Measurements from ENCODE around the gene RBM17. TPM values are rescaled to one million over a fixed set of nuclear protein-coding genes. Genes with fewer than 3 reads are reported as not detected.

Gene RBM17
- total RNA-seq, 1 experiment from 2014 or later, result 65.4 TPM

DNA sequence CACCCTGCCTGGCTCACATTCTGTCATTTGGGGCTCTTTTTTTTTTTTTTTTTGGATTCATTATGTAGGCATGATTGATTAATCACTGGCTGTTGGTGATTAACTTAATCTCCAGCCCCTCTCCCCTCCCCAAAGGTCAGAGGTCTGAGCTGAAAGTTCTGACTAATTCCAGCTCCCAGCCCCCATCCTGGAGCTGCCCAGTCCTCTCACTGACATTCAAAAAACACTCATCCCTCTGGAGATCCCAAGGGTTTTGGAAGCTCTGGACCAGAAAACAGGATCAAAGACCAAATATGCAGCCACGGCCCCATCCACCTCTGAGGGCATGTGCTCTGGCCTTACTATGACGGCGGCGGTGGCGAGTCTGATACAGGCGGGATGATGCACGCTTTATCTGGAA, 53.8 kb downstream of the RBM17 start:
- H3K27ac ChIP-seq (ENCODE audit: low read length), result no peak overlapping the region
- H3K36me3 ChIP-seq (ENCODE audit: control insufficient read depth, insufficient read depth, low read length), result no peaks in the 10 kb centered on the region; the same call in 1 of the 2 replicates
- in situ Hi-C loops (cut with HindIII; ENCODE audit: low pct_unique_long_range_greater_than_20kb, low sequenced_read_pairs) (no loop called here), intact Hi-C loops (cut with micrococcal nuclease; ENCODE audit: unreplicated experiment) (no loop called here)
- peaks cover 6% of the 10 kb centered on the region for H3K4me1 ChIP-seq (ENCODE audit: control insufficient read depth, insufficient read depth, low read length)
- CTCF ChIA-PET, result interaction anchor here (0.7 kb wide), 1 partner anchor 164 kb away, joined by 7 read pairs; no protein-coding TSS in a partner anchor
- no peaks in the 10 kb centered on the region for H3K27me3 ChIP-seq (ENCODE audit: control insufficient read depth, insufficient read depth, low read length)
- no peak overlapping the region for H3K4me3 ChIP-seq (ENCODE audit: low read depth in 2 of 2, low read length in 2 of 2)
- no TSS peak for BruUV-seq (replicated peaks)
- TF ChIP-seq POLR2AphosphoS5 (IDR thresholded peaks at IDR 0.05; ENCODE audit: low read depth, low read length), result no peak
- TF ChIP-seq, protein P1, sequence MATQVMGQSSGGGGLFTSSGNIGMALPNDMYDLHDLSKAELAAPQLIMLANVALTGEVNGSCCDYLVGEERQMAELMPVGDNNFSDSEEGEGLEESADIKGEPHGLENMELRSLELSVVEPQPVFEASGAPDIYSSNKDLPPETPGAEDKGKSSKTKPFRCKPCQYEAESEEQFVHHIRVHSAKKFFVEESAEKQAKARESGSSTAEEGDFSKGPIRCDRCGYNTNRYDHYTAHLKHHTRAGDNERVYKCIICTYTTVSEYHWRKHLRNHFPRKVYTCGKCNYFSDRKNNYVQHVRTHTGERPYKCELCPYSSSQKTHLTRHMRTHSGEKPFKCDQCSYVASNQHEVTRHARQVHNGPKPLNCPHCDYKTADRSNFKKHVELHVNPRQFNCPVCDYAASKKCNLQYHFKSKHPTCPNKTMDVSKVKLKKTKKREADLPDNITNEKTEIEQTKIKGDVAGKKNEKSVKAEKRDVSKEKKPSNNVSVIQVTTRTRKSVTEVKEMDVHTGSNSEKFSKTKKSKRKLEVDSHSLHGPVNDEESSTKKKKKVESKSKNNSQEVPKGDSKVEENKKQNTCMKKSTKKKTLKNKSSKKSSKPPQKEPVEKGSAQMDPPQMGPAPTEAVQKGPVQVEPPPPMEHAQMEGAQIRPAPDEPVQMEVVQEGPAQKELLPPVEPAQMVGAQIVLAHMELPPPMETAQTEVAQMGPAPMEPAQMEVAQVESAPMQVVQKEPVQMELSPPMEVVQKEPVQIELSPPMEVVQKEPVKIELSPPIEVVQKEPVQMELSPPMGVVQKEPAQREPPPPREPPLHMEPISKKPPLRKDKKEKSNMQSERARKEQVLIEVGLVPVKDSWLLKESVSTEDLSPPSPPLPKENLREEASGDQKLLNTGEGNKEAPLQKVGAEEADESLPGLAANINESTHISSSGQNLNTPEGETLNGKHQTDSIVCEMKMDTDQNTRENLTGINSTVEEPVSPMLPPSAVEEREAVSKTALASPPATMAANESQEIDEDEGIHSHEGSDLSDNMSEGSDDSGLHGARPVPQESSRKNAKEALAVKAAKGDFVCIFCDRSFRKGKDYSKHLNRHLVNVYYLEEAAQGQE (IDR thresholded peaks at IDR 0.05; ENCODE audit: insufficient read depth in 1 of 2, low read depth in 2 of 2, low read length in 1 of 2), result no peak
- no peak for TF ChIP-seq TCF7L2 (IDR thresholded peaks at IDR 0.05; ENCODE audit: low read depth, low read length)
- TF ChIP-seq SIN3A (IDR thresholded peaks at IDR 0.05; ENCODE audit: borderline replicate concordance, insufficient read depth, low read depth, low read length), result no peak
- TF ChIP-seq, protein P2, sequence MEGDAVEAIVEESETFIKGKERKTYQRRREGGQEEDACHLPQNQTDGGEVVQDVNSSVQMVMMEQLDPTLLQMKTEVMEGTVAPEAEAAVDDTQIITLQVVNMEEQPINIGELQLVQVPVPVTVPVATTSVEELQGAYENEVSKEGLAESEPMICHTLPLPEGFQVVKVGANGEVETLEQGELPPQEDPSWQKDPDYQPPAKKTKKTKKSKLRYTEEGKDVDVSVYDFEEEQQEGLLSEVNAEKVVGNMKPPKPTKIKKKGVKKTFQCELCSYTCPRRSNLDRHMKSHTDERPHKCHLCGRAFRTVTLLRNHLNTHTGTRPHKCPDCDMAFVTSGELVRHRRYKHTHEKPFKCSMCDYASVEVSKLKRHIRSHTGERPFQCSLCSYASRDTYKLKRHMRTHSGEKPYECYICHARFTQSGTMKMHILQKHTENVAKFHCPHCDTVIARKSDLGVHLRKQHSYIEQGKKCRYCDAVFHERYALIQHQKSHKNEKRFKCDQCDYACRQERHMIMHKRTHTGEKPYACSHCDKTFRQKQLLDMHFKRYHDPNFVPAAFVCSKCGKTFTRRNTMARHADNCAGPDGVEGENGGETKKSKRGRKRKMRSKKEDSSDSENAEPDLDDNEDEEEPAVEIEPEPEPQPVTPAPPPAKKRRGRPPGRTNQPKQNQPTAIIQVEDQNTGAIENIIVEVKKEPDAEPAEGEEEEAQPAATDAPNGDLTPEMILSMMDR (IDR thresholded peaks at IDR 0.05), result no peak
- POLR2A ChIA-PET, result no interaction called here
- ATAC-seq (no peak), DNase-seq (ENCODE audit: low read depth, low spot score) (no peak)
- H3K9me3 ChIP-seq (ENCODE audit: control insufficient read depth, insufficient read depth, low read depth, low read length), result no peaks in the 10 kb centered on the region

DNA sequence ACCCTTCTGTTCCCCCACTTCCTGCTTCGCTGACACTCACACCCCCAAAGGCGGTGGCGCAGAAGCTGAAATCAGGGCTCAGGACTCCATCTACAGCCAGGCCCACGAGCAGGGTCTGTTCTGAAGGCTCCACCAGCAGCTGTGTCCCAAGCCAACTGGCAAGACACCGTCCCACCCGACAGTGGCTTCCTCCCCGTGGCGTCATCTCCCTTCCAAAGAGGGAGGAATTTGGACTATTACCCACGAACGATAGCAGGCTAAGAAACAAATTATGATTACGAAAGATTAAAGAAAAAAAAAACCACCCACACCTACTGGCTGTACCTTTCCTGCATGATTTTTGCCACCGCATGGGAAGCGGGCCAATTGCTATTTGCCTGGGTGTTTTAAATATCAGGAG, 54.3 kb downstream of the RBM17 start:
- TF ChIP-seq TCF7L2 (IDR thresholded peaks at IDR 0.05; ENCODE audit: low read depth, low read length) (no peak), POLR2AphosphoS5 (IDR thresholded peaks at IDR 0.05; ENCODE audit: low read depth, low read length) (no peak), SIN3A (IDR thresholded peaks at IDR 0.05; ENCODE audit: borderline replicate concordance, insufficient read depth, low read depth, low read length) (no peak)
- TF ChIP-seq, protein P1 (IDR thresholded peaks at IDR 0.05; ENCODE audit: insufficient read depth in 1 of 2, low read depth in 2 of 2, low read length in 1 of 2), result no peak
- TF ChIP-seq, protein P2 (IDR thresholded peaks at IDR 0.05), result no peak
- no peak overlapping the region for H3K27ac ChIP-seq (ENCODE audit: low read length)
- H3K27me3 ChIP-seq (ENCODE audit: control insufficient read depth, insufficient read depth, low read length), result no peaks in the 10 kb centered on the region
- ATAC-seq (no peak), DNase-seq (ENCODE audit: low read depth, low spot score) (no peak)
- no peaks in the 10 kb centered on the region; the same call in 1 of the 2 replicates for H3K36me3 ChIP-seq (ENCODE audit: control insufficient read depth, insufficient read depth, low read length)
- POLR2A ChIA-PET, result no interaction called here
- CTCF ChIA-PET, result interaction anchor here (0.7 kb wide), 1 partner anchor 165 kb away, joined by 7 read pairs; no protein-coding TSS in a partner anchor
- in situ Hi-C loops (cut with HindIII; ENCODE audit: low pct_unique_long_range_greater_than_20kb, low sequenced_read_pairs) (no loop called here), intact Hi-C loops (cut with micrococcal nuclease; ENCODE audit: unreplicated experiment) (no loop called here)
- no peak overlapping the region for H3K4me3 ChIP-seq (ENCODE audit: low read depth in 2 of 2, low read length in 2 of 2)
- H3K9me3 ChIP-seq (ENCODE audit: control insufficient read depth, insufficient read depth, low read depth, low read length), result no peaks in the 10 kb centered on the region
- no TSS peak for BruUV-seq (replicated peaks)
- H3K4me1 ChIP-seq (ENCODE audit: control insufficient read depth, insufficient read depth, low read length), result peaks cover 6% of the 10 kb centered on the region

Data from Panc1 (cell line).